Calu3 (cell line): ENCODE results near the gene C20orf202. TPM values are rescaled to one million over a fixed set of nuclear protein-coding genes. Genes with fewer than 3 reads are reported as not detected.
"Not testable (repeated sequence)": the region's sequence is repeated elsewhere in the genome, so short reads cannot be mapped to it uniquely, and the experiment has no call there.

Experiments used
- BruUV-seq: library from RNA; stranded (reverse); fragments of 400-500 nt; replicated peaks from 2 replicates; lab custom pipeline; 2021; lab: Mats Ljungman, UMichigan
- CTCF ChIA-PET: fragments of 300-600 bp; sonication (Branson Sonifier 250); formaldehyde crosslinking; loops from one replicate; lab custom pipeline; 2022; ENCODE audit warnings: antibody characterized with exemption; lab: Charles Lee
- DNase-seq: peaks from one replicate; pipeline ENCODE4 v3.0.0; 2022
- H3K27ac Mint-ChIP-seq: one replicate; pipeline ENCODE4 v1.8.0; 2022; ENCODE audit warnings: mixed read lengths; ENCODE audit not compliant: unreplicated experiment
- H3K27me3 Mint-ChIP-seq: one replicate; pipeline ENCODE4 v1.8.0; 2022; ENCODE audit warnings: mixed read lengths; ENCODE audit not compliant: unreplicated experiment
- H3K36me3 Mint-ChIP-seq: one replicate; pipeline ENCODE4 v1.8.0; 2022; ENCODE audit warnings: mild to moderate bottlenecking, moderate library complexity, mixed read lengths; ENCODE audit not compliant: insufficient read depth, unreplicated experiment
- H3K4me1 Mint-ChIP-seq: one replicate; pipeline ENCODE4 v1.8.0; 2022; ENCODE audit warnings: mild to moderate bottlenecking, low read depth, mixed read lengths; ENCODE audit not compliant: unreplicated experiment
- H3K4me3 Mint-ChIP-seq: one replicate; pipeline ENCODE4 v1.8.0; 2022; ENCODE audit warnings: mild to moderate bottlenecking, low read depth, moderate library complexity, mixed read lengths; ENCODE audit not compliant: unreplicated experiment
- H3K9me3 Mint-ChIP-seq: one replicate; pipeline ENCODE4 v1.8.0; 2022; ENCODE audit warnings: low read depth, mixed read lengths; ENCODE audit not compliant: unreplicated experiment
- intact Hi-C: fragments of 100-400 bp; cut with micrococcal nuclease; formaldehyde crosslinking; loops from one replicate; pipeline ENCODE4 v1.10.0; 2022; ENCODE audit not compliant: unreplicated experiment
- total RNA-seq: library from RNA; stranded (reverse); gene quantifications from 2 replicates; pipeline ENCODE4 v1.2.3, GENCODE V29; 2022
- TF ChIP-seq, protein P1 (sequence below): fragments of 200-600 bp; IDR thresholded peaks from one replicate; pipeline ENCODE4 v1.8.0; 2022; ENCODE audit warnings: antibody characterized with exemption; ENCODE audit not compliant: unreplicated experiment

The C20orf202 gene
- total RNA-seq, 1 experiment from 2014 or later = not detected

DNA sequence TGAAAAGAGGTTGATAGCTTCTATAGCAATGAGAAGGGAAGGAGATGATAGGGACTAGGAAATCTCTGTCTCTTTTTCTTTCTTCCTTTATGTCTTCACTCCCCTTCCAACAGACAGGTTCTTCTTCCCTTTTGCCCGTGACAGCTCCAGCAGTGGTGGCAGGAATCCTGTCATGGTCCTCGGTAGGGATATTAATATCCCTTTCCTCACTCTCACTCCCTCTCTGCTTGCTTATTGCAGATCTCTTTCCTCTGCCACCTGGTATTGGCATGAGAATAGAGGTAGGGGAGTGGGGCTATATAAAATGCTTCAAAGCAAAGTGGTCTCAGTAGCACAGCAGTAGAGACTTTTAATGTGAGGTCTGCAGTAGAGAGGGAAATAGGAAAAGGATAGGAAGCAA is 42.3 kb downstream of the C20orf202 start:
- intact Hi-C loops = no loop called here
- no peak for DNase-seq
- H3K4me3 Mint-ChIP-seq = no peak overlapping the region
- CTCF ChIA-PET = no interaction called here
- TF ChIP-seq, protein P1, sequence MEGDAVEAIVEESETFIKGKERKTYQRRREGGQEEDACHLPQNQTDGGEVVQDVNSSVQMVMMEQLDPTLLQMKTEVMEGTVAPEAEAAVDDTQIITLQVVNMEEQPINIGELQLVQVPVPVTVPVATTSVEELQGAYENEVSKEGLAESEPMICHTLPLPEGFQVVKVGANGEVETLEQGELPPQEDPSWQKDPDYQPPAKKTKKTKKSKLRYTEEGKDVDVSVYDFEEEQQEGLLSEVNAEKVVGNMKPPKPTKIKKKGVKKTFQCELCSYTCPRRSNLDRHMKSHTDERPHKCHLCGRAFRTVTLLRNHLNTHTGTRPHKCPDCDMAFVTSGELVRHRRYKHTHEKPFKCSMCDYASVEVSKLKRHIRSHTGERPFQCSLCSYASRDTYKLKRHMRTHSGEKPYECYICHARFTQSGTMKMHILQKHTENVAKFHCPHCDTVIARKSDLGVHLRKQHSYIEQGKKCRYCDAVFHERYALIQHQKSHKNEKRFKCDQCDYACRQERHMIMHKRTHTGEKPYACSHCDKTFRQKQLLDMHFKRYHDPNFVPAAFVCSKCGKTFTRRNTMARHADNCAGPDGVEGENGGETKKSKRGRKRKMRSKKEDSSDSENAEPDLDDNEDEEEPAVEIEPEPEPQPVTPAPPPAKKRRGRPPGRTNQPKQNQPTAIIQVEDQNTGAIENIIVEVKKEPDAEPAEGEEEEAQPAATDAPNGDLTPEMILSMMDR = no peak
- no peaks in the 10 kb centered on the region for H3K9me3 Mint-ChIP-seq
- peaks cover 15% of the 10 kb centered on the region for H3K27me3 Mint-ChIP-seq
- no peaks in the 10 kb centered on the region for H3K36me3 Mint-ChIP-seq
- H3K4me1 Mint-ChIP-seq = no peaks in the 10 kb centered on the region
- no TSS peak for BruUV-seq
- no peak overlapping the region for H3K27ac Mint-ChIP-seq

DNA sequence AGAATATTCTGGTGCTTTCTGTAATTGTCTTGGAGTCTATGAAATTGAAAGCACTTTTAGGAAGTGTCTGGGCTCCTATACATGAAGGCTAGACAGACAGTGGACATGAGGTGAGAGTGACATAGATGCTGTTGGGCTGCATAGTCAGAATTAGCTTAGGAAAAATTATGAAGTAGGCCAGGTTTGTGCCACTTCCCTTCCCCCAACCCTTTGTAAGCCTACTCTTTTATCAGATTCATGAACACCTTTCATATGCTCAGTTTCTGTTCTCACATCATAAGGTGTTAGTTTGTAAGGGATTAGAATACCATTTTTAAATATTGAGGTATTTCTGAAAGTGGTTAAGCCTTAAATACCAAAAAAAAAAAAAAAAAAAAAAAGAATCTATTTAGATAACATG is 44.4 kb downstream of the C20orf202 start:
- no peak for DNase-seq
- BruUV-seq = no TSS peak
- Mint-ChIP-seq H3K27ac (no peak overlapping the region), H3K4me3 (no peak overlapping the region), H3K4me1 (no peaks in the 10 kb centered on the region), H3K27me3 (peaks cover 28% of the 10 kb centered on the region), H3K36me3 (no peaks in the 10 kb centered on the region), H3K9me3 (no peaks in the 10 kb centered on the region)
- TF ChIP-seq, protein P1 = no peak
- intact Hi-C loops = no loop called here
- CTCF ChIA-PET = no interaction called here

DNA sequence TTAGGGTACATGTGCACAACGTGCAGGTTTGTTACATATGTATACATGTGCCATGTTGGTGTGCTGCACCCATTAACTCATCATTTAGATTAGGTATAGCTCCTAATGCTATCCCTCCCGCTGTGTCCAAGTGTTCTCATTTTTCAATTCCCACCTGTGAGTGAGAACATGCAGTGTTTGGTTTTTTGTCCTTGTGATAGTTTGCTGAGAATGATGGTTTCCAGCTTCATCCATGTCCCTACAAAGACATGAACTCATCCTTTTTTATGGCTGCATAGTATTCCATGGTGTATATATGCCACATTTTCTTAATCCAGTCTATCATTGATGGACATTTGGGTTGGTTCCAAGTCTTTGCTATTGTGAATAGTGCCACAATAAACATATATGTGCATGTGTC is 47.0 kb downstream of the C20orf202 start:
- CTCF ChIA-PET, BruUV-seq, H3K9me3 Mint-ChIP-seq, DNase-seq, intact Hi-C loops, H3K36me3 Mint-ChIP-seq, H3K27ac Mint-ChIP-seq, H3K4me3 Mint-ChIP-seq, H3K4me1 Mint-ChIP-seq: not testable (repeated sequence)
- H3K27me3 Mint-ChIP-seq = peaks cover 20% of the 10 kb centered on the region

DNA sequence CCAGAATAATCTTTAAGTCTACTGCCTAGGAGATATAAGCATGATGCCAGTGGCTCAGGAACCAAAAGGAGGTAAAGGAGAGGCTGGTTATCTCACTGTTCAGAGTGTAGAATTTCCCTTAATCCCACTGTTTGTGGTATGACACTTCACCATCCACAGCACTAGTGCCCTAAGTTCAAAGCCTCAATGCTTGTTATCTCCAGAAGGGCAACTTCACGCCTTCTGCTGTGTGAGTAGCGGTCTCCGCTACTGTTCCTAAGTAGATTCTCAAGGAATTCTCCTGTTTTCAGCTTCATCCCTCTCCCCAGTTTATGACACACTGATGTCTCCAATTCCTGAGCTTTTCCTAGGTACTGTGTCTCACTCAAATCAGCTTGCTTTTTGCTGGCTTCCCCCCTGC is 49.2 kb downstream of the C20orf202 start:
- DNase-seq = no peak
- no peak overlapping the region for H3K4me3 Mint-ChIP-seq
- no peaks in the 10 kb centered on the region for H3K9me3 Mint-ChIP-seq
- H3K27ac Mint-ChIP-seq = no peak overlapping the region
- TF ChIP-seq, protein P1 = no peak
- CTCF ChIA-PET = no interaction called here
- BruUV-seq = no TSS peak
- H3K27me3 Mint-ChIP-seq = peaks cover 20% of the 10 kb centered on the region
- intact Hi-C loops = no loop called here
- H3K4me1 Mint-ChIP-seq = no peaks in the 10 kb centered on the region
- H3K36me3 Mint-ChIP-seq = no peaks in the 10 kb centered on the region

DNA sequence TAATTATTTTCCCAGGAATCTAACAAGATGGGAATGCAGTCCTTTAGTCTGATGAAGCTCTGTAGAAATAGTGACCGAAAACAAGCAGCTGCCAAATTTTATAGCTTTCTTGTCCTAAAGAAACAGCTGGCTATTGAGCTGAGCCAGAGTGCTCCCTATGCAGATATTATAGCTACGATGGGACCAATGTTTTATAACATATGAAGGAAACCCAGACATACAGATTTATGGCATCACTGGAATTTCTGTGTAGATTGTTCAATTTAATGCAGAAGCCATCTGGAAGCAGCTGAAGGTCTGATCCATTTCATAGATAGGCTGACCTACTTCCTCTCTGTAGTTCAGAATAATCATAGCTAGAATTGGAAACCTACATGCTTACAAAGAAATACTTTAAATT is 51.0 kb downstream of the C20orf202 start:
- Mint-ChIP-seq H3K4me3 (no peak overlapping the region), H3K27ac (no peak overlapping the region)
- intact Hi-C loops = no loop called here

More for the DNA sequence above, 51.0 kb downstream of the C20orf202 start:
- Mint-ChIP-seq H3K9me3 (no peaks in the 10 kb centered on the region), H3K36me3 (no peaks in the 10 kb centered on the region), H3K27me3 (peaks cover 20% of the 10 kb centered on the region), H3K4me1 (no peaks in the 10 kb centered on the region)
- TF ChIP-seq, protein P1 = no peak
- CTCF ChIA-PET = no interaction called here
- no peak for DNase-seq
- no TSS peak for BruUV-seq
